ENCODE data around the gene LRBA. TPM values are rescaled to one million over a fixed set of nuclear protein-coding genes. Genes with fewer than 3 reads are reported as not detected.

The LRBA gene
- total RNA-seq, 1 experiment from 2014 or later = 77.4 TPM

GRCh38 chr4:150423074-150423473, 592.0 kb downstream of the LRBA start:
- Histone ChIP-seq H3K27ac (no peak overlapping the region), H3K4me2 (no peak overlapping the region), H4K20me1 (ENCODE audit: insufficient read depth) (no peaks in the 10 kb centered on the region), H3F3A (ENCODE audit: insufficient read depth, low read depth) (no peaks in the 10 kb centered on the region), H3K27me3 (ENCODE audit: insufficient read depth, low read depth) (no peaks in the 10 kb centered on the region), H3K4me1 (replicated peaks; ENCODE audit: insufficient read depth) (no peaks in the 10 kb centered on the region), H2AFZ (no peak overlapping the region), H3K9me3 (ENCODE audit: insufficient read depth, low read depth) (no peaks in the 10 kb centered on the region), H3K9me2 (ENCODE audit: insufficient read depth) (no peaks in the 10 kb centered on the region), H3K4me3 (no peak overlapping the region), H3K79me2 (ENCODE audit: low read depth) (no peaks in the 10 kb centered on the region), H3K36me3 (ENCODE audit: low read depth) (no peaks in the 10 kb centered on the region)
- CTCF ChIA-PET = no interaction called here
- POLR2A ChIA-PET (ENCODE audit: unreplicated experiment) = no interaction called here
- intact Hi-C loops (cut with micrococcal nuclease; ENCODE audit: unreplicated experiment) = no loop called here
- DNase-seq = no peak
- no TSS peak for BruUV-seq (replicated peaks)
- TF ChIP-seq EZH2 (IDR thresholded peaks at IDR 0.05; ENCODE audit: low read depth) = no peak
- TF ChIP-seq CTCF (conservative IDR thresholded peaks at IDR 0.05) = no peak

GRCh38 chr4:150421612-150422011, 593.5 kb downstream of the LRBA start:
- Histone ChIP-seq H2AFZ (no peak overlapping the region), H3K27me3 (ENCODE audit: insufficient read depth, low read depth) (no peaks in the 10 kb centered on the region), H3F3A (ENCODE audit: insufficient read depth, low read depth) (no peaks in the 10 kb centered on the region), H3K79me2 (ENCODE audit: low read depth) (no peaks in the 10 kb centered on the region), H4K20me1 (ENCODE audit: insufficient read depth) (no peaks in the 10 kb centered on the region), H3K9me3 (ENCODE audit: insufficient read depth, low read depth) (no peaks in the 10 kb centered on the region), H3K4me3 (no peak overlapping the region), H3K4me1 (replicated peaks; ENCODE audit: insufficient read depth) (no peaks in the 10 kb centered on the region), H3K4me2 (no peak overlapping the region), H3K9me2 (ENCODE audit: insufficient read depth) (no peaks in the 10 kb centered on the region), H3K27ac (no peak overlapping the region), H3K36me3 (ENCODE audit: low read depth) (no peaks in the 10 kb centered on the region)
- no TSS peak for BruUV-seq (replicated peaks)
- DNase-seq = no peak
- TF ChIP-seq CTCF (conservative IDR thresholded peaks at IDR 0.05) (no peak), EZH2 (IDR thresholded peaks at IDR 0.05; ENCODE audit: low read depth) (no peak)
- POLR2A ChIA-PET (ENCODE audit: unreplicated experiment) = no interaction called here
- CTCF ChIA-PET = no interaction called here
- intact Hi-C loops (cut with micrococcal nuclease; ENCODE audit: unreplicated experiment) = no loop called here

GRCh38 chr4:150419939-150420338, 595.1 kb downstream of the LRBA start:
- Histone ChIP-seq H3K4me2 (no peak overlapping the region), H4K20me1 (ENCODE audit: insufficient read depth) (no peaks in the 10 kb centered on the region), H3K36me3 (ENCODE audit: low read depth) (no peaks in the 10 kb centered on the region), H3K79me2 (ENCODE audit: low read depth) (no peaks in the 10 kb centered on the region), H3K27ac (no peak overlapping the region), H3F3A (ENCODE audit: insufficient read depth, low read depth) (no peaks in the 10 kb centered on the region), H2AFZ (no peak overlapping the region), H3K4me3 (no peak overlapping the region), H3K9me2 (ENCODE audit: insufficient read depth) (no peaks in the 10 kb centered on the region), H3K4me1 (replicated peaks; ENCODE audit: insufficient read depth) (no peaks in the 10 kb centered on the region), H3K9me3 (ENCODE audit: insufficient read depth, low read depth) (no peaks in the 10 kb centered on the region), H3K27me3 (ENCODE audit: insufficient read depth, low read depth) (no peaks in the 10 kb centered on the region)
- ChIA-PET POLR2A (ENCODE audit: unreplicated experiment) (no interaction called here), CTCF (no interaction called here)
- no TSS peak for BruUV-seq (replicated peaks)
- TF ChIP-seq EZH2 (IDR thresholded peaks at IDR 0.05; ENCODE audit: low read depth) (no peak), CTCF (conservative IDR thresholded peaks at IDR 0.05) (no peak)
- no peak for DNase-seq
- intact Hi-C loops (cut with micrococcal nuclease; ENCODE audit: unreplicated experiment) = no loop called here

Data from PC-9 (cell line).